ENCODE data around the gene FGF22. TPM values are rescaled to one million over a fixed set of nuclear protein-coding genes. Genes with fewer than 3 reads are reported as not detected.

FGF22 gene
- total and polyA plus RNA-seq, 2 of the 13 experiments (the other 11 are each of a cell fraction or from before 2014, with no cell fraction given), result 0.24 TPM; not detected in 1

DNA sequence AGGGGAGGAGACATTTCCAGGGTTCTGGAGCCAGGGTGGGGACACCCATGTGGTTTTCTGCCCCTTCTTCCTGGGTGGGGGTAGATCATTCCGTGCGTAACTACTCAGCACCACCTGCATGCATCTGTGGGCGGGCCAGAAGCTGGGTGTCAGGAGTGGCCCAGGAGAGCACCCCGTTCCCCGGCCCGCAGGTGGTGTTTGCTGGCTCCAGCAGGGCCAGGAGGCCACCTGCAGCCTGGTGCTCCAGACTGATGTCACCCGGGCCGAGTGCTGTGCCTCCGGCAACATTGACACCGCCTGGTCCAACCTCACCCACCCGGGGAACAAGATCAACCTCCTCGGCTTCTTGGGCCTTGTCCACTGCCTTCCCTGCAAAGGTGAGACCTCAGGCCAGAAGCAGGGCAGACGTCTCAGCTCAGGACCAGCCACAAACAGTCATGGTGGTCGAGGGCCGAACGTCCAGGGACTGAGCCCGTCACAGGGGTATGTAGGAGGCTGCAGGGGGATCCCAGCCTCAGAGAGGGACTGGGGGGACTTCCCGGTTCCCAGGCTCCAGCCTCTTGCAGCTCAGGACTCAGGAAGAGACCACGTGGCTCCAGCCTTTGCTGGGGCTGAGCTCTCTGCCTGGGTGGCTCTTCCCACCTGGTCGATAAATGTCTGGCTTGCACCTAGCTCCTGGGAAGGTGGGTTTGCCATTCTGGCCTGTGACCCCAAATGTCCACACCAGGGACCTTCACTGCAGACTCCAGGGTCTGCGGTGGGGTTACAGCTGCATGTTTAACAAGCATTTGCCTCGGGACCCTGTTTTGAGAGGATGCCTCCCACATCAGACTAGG is 38.1 kb downstream of the FGF22 start (continued):
- TF ChIP-seq, protein P1, sequence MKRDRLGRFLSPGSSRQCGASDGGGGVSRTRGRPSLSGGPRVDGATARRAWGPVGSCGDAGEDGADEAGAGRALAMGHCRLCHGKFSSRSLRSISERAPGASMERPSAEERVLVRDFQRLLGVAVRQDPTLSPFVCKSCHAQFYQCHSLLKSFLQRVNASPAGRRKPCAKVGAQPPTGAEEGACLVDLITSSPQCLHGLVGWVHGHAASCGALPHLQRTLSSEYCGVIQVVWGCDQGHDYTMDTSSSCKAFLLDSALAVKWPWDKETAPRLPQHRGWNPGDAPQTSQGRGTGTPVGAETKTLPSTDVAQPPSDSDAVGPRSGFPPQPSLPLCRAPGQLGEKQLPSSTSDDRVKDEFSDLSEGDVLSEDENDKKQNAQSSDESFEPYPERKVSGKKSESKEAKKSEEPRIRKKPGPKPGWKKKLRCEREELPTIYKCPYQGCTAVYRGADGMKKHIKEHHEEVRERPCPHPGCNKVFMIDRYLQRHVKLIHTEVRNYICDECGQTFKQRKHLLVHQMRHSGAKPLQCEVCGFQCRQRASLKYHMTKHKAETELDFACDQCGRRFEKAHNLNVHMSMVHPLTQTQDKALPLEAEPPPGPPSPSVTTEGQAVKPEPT (CRISPR knock-in tag; IDR thresholded peaks at IDR 0.05; ENCODE audit: low read depth), result 0 out of 2 replicates have a peak, but pooled peaks have one; percentile 22
- TF ChIP-seq NPAS2 (CRISPR knock-in tag; IDR thresholded peaks at IDR 0.05; ENCODE audit: borderline replicate concordance), result no peak
- TF ChIP-seq, protein P2, sequence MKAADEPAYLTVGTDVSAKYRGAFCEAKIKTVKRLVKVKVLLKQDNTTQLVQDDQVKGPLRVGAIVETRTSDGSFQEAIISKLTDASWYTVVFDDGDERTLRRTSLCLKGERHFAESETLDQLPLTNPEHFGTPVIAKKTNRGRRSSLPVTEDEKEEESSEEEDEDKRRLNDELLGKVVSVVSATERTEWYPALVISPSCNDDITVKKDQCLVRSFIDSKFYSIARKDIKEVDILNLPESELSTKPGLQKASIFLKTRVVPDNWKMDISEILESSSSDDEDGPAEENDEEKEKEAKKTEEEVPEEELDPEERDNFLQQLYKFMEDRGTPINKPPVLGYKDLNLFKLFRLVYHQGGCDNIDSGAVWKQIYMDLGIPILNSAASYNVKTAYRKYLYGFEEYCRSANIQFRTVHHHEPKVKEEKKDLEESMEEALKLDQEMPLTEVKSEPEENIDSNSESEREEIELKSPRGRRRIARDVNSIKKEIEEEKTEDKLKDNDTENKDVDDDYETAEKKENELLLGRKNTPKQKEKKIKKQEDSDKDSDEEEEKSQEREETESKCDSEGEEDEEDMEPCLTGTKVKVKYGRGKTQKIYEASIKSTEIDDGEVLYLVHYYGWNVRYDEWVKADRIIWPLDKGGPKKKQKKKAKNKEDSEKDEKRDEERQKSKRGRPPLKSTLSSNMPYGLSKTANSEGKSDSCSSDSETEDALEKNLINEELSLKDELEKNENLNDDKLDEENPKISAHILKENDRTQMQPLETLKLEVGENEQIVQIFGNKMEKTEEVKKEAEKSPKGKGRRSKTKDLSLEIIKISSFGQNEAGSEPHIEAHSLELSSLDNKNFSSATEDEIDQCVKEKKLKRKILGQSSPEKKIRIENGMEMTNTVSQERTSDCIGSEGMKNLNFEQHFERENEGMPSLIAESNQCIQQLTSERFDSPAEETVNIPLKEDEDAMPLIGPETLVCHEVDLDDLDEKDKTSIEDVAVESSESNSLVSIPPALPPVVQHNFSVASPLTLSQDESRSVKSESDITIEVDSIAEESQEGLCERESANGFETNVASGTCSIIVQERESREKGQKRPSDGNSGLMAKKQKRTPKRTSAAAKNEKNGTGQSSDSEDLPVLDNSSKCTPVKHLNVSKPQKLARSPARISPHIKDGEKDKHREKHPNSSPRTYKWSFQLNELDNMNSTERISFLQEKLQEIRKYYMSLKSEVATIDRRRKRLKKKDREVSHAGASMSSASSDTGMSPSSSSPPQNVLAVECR (CRISPR knock-in tag; IDR thresholded peaks at IDR 0.05; ENCODE audit: borderline replicate concordance), result peak; percentile 11; the same call in 1 of the 2 replicates
- TF ChIP-seq CREB1 (IDR thresholded peaks at IDR 0.05), result no peak
- no peak for TF ChIP-seq CREB1 (CRISPR knock-in tag; IDR thresholded peaks at IDR 0.05)
- TF ChIP-seq, protein P3, sequence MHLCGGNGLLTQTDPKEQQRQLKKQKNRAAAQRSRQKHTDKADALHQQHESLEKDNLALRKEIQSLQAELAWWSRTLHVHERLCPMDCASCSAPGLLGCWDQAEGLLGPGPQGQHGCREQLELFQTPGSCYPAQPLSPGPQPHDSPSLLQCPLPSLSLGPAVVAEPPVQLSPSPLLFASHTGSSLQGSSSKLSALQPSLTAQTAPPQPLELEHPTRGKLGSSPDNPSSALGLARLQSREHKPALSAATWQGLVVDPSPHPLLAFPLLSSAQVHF (CRISPR knock-in tag; IDR thresholded peaks at IDR 0.05), result no peak
- TF ChIP-seq ZSCAN22 (CRISPR knock-in tag; IDR thresholded peaks at IDR 0.05), result 0 out of 2 replicates have a peak, but pooled peaks have one; percentile 65
- no peak for TF ChIP-seq ZFP36L1 (CRISPR knock-in tag; IDR thresholded peaks at IDR 0.05)
- TF ChIP-seq ZNF83 (CRISPR knock-in tag; IDR thresholded peaks at IDR 0.05; ENCODE audit: borderline replicate concordance), result no peak
- no peak for TF ChIP-seq SMYD3 (CRISPR knock-in tag; IDR thresholded peaks at IDR 0.05)
- TF ChIP-seq, protein P4, sequence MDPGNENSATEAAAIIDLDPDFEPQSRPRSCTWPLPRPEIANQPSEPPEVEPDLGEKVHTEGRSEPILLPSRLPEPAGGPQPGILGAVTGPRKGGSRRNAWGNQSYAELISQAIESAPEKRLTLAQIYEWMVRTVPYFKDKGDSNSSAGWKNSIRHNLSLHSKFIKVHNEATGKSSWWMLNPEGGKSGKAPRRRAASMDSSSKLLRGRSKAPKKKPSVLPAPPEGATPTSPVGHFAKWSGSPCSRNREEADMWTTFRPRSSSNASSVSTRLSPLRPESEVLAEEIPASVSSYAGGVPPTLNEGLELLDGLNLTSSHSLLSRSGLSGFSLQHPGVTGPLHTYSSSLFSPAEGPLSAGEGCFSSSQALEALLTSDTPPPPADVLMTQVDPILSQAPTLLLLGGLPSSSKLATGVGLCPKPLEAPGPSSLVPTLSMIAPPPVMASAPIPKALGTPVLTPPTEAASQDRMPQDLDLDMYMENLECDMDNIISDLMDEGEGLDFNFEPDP (CRISPR knock-in tag; conservative IDR thresholded peaks at IDR 0.05), result 0 out of 2 replicates have a peak, but pooled peaks have one; percentile 43
- TF ChIP-seq, protein P5, sequence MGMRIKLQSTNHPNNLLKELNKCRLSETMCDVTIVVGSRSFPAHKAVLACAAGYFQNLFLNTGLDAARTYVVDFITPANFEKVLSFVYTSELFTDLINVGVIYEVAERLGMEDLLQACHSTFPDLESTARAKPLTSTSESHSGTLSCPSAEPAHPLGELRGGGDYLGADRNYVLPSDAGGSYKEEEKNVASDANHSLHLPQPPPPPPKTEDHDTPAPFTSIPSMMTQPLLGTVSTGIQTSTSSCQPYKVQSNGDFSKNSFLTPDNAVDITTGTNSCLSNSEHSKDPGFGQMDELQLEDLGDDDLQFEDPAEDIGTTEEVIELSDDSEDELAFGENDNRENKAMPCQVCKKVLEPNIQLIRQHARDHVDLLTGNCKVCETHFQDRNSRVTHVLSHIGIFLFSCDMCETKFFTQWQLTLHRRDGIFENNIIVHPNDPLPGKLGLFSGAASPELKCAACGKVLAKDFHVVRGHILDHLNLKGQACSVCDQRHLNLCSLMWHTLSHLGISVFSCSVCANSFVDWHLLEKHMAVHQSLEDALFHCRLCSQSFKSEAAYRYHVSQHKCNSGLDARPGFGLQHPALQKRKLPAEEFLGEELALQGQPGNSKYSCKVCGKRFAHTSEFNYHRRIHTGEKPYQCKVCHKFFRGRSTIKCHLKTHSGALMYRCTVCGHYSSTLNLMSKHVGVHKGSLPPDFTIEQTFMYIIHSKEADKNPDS (CRISPR knock-in tag; IDR thresholded peaks at IDR 0.05), result 0 out of 2 replicates have a peak, but pooled peaks have one; percentile 36
- no peak for TF ChIP-seq MYNN (CRISPR knock-in tag; IDR thresholded peaks at IDR 0.05; ENCODE audit: low read depth)
